Measurements from ENCODE around the gene URM1.

Gene URM1

DNA sequence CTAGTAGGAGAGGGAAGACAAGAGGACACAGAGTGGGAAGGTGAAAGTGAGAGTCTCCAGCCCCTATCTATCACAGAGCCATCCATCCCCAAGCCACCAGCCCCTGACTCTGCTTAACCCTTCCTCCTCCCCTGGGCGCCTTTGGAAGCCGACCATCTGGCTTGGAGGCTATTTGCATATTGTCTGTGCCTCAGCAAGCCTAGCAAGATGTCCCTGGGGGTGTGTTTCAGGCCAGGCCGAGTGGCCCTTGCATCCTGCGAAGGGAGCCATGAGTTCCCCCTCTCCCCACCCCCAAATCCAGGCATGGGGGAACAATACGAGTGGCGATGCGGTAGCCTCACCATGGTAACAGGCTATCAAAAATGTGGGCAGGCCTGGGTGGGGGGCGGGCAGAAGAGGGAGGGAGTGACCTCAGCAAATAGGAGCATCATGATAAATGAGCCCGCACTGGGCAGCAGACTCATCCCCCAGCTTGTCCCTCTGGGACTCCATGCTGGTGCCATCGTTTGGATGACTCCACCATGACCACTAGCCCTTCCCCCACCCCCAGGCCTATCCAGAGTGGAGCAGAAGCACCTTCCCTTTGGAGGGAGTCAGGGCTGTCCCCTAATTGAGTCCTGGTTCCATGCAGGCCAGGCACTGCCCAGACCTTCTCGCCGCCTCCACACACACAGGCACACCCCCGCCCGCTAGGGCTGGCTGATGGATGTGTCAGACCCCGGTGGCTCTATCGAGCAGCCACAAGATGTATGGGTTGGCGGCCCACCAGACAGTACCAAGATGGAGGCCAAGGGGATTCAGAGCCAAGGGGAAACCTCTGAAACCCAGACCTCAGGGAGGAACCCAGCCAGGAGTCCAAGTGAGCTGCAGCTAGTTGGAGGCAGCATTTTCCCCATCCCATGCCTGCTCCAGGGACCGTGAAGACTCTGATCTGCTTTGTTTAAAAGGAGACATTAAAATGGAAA, 14.6 kb downstream of the URM1 start:
- no peak for DNase-seq (ENCODE audit: low read depth in 2 of 2)

DNA sequence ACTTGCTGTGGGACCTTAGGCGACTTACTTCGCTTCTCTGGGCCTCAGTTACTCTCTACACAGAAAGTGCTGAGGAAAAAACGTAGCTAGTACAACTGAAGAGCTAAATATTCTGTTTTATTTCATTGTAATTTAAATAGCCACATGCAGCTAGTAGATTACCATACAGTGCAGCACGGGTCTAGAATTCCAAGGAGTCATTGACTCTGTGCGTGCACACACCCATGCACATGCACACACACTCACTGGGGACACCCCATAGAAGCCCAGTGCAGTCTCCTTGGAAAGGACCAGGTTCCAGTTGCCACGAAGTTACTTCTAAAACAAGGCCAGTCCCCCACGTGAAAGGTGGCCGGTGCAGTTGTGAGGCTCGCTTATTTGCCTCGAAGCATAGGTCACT, 17.0 kb downstream of the URM1 start:
- no peak for DNase-seq (ENCODE audit: low read depth in 2 of 2)

DNA sequence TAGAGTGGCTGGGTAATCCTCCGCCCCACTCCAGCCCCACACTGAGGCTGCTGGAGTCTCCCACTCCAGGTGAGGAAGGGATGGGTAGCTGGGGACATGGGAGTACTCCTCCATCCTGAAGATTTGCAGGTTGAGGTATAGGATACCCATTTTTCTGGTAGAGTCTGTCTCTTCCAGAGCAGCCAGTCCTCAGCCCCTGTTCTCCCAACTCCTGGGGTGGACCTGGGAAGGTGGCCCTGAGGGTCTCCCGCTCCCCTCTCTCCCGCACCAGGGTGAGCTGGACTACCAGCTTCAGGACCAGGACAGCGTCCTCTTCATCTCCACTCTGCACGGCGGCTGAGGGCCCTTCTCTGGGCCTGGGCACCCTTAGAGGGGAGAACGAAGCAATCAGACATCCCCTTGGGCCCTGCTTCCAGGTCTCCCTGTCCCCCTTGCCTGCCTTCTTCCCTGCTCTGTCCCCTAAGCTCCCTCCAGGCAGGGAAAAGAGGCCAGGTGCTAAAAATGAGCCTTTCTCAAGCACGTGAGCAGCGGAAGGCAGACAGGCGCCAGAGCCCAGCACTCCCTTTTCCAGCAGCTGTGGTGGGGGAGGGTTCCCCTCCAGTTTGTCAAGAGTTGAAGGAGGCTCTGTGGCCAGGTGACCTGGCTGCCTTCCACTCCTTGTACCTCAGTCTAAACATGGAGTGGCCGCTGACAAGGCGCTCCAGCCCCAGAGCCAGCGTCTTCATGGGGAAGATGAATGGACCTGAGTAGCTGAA, 18.4 kb downstream of the URM1 start:
- DNase-seq (ENCODE audit: low read depth in 2 of 2) = no peak

DNA sequence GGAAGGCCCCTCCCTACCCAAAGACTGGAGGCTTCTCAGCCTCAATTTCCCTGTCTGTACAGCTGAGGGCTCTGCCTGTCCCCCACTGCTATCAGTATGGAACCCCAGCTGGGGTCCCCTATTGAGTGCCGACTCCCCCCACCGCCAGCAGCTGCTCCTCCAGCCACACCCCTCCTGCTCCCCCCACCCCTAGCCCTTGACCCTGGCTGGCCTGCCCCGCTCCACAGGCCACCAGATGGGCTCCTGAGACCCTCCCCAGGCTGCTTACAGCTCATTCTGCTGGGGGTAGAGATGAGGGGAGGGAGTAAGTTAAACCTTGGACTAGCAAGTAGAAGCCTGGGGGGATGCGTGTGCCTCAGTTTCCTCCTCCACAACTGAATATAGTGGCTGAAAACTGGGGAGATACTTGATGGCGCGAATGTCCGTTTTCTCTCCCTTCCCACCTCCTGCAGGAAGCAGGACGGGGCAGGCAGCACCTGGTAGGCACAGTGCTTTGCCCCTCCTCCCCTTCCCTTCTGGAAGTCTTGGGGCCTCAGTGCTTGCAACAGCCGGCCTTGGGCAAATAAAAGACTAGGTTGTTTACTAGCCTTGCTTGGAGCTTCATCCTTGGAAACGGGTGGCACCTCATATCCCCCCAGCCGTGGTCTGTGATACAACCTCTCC, 19.1 kb downstream of the URM1 start:
- no peak for DNase-seq (ENCODE audit: low read depth in 2 of 2)

DNA sequence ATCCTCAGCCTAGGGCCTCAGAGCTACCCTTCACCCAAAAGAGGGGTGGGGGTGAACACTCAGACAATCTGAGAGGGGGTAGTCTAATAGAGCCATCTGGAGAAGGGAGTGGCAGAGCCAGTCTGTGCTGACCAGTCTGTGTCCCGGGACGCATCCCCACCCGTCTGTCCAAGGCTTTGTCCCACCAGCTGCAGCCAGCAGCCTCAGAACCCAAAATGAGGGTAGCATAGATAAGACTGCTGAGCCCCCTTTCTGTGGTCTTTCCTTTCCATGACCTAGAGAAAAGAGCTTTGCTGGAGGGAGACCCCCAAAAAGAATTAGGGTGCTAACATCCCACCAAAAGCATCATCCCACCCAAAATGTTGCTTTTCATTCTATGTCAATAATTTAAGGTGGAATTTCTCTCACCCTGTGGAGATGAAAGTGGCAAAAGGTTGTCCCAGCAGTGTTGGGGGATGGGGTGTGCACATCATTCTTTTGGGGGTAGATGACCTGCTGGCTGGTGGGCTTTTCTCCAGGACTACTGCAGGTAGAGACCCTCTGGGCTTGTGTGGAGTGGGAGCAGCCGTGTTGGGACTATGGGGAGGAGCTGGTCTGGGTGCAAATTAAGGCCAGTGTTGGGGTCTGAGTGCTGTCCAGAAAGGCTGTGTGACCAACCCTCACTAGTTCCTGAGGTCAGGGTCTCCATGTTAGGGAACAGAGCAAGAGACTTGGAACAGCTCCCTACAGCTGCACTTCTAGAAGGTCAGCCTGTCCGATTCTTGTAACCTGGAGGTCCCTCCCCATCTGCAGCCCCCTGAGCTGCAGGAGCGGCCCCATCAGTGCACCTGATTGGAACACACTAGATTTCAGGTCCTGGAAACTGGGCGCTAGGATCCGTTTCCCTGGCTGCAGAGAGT, 19.9 kb downstream of the URM1 start:
- DNase-seq (ENCODE audit: low read depth in 2 of 2) = no peak

DNA sequence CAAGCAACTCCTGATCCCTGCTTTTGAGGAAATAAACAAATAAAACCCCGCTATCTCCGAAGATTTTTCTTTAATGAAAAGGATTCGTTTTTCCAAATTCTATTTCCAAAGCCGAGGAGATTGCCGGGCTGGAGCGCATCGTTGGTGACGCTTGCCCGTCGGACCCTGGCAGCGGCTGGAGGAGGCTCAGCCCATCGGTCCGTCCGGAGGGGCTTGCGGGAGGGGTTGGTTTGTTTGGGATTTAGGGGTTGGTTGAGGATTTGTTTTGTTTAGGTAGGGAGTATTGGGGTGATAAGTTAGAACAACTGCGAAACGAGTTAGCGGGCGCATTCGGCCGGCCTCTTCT, 20.8 kb downstream of the URM1 start:
- DNase-seq (ENCODE audit: low read depth in 2 of 2) = no peak

DNA sequence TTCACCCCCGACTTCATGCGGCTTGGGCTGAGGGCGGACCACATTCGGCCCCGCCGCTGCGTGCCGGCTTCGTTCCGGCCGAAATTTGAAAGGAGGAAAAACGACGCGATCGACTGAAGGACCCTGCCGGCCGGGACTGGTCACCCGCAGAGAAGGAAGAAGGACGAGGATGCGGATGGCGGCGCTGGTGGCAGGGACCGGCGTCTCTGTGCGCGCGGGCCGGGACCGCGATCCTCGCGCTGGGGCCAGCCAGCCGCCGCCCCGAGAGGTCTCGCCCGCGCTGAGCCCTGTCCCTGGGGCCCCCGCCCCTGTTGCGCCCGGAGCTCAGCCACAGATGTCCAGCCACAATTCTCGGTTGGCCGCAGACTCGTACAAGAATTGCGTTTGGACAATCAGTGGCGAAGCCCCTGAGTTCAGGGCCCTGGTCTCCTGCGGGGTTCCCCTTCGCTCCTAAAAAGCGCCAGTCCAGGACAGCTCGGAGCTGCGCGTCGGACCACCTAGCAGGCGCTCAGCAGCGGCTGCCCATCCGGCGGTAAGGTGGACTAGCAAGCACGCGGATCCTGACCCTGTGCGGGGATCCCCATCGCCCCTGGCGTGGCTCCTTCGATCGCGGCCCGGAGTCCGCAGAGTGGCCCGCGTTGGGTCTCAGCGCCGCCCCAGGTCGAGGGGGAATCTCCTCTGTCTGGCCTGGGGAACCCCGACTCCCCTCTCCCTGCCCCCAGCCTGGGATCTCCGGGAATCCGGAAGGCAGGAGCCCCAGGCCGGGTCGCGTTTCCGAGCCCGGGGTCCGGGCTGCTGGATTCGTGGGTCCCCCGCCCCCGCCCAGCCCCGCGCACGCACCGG, 21.3 kb downstream of the URM1 start:
- DNase-seq (ENCODE audit: low read depth in 2 of 2) = no peak

DNA sequence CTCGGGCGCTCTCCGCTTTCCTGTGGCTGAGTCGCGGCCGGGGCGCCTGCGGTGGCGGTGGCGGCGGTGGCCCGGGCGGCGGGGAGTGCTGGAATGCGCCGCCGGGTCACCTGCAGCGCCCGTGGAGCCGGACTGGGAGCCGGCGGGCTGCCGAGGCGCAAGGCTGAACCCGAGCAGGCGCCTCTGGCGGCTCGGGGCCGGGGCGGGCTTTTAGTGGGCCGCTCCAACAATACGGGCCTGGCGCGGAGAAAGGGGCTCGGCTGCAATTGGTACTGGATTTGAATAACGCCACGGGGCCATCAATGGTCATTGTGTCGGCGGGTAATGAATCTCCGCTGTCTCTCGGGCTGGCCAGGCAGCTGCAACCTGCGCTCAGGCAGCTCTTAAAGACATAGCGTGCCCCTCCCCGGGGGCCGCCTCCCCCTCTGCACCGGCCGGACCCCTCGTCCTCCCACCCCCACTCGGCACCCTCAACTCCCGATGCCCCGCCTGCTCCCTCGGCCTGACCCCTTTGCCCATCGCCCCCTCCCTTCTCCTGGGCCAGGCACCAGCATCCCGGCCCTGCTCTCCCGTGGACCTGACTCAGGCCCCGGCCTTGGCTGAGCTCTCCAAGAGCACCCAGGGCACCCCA, 22.1 kb downstream of the URM1 start:
- DNase-seq (ENCODE audit: low read depth in 2 of 2) = no peak

DNA sequence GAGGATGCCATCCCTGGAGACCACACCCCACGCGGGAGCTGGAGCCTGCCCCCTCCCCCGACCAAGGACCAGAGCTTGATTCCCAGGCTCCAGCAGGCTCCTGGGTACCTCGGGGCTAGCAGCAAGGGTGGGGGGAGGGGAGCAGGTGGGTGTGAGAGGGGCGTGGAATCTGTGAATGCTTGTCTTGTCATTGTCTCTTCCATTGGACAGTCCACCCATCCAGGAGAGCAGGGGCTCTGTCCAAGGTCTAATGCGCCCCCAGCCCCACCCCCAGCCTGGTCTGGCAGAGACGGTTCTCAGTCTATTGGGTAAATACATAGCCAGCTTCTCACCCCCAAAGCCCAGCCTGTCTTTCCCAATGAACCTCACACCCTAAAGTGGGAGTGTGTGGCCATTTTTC, 22.8 kb downstream of the URM1 start:
- no peak for DNase-seq (ENCODE audit: low read depth in 2 of 2)

DNA sequence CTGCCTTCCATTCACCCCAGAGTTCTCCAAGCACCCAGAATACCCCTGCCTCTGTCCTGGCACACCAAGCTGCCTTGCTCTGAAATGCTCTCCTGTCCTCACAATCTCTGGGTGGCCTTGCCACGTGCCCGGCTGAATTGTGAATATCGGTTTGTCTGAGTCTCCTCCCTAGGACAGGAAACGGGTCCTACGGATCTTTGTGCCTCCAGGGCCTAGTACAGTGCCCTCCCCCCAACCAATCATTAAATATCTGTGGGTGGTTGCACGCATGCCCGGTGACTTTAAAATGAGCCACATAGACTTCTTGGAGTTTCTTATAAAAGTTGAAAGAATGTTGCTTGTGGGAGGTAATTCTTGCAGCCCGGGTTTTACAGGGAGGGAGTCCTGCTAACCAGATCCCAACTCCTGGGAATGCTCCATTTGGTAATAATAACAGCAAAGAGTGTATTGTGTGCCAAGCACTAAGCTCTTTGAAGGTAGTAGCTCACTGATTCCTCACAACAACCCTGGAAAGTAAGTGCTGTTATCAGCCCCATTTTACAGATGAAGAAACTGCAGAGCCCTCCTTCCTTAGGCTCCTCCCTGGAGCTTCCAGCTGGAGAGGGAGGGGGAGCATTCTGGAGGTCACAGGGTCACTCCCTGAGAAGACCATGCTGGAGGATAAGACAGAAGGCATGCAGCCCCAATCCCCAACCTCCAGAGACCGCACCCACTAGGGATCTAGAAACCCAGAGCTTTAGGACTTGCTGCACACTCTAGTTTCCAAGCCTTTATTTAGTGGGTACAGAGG, 23.4 kb downstream of the URM1 start:
- DNase-seq (ENCODE audit: low read depth in 2 of 2) = no peak

DNA sequence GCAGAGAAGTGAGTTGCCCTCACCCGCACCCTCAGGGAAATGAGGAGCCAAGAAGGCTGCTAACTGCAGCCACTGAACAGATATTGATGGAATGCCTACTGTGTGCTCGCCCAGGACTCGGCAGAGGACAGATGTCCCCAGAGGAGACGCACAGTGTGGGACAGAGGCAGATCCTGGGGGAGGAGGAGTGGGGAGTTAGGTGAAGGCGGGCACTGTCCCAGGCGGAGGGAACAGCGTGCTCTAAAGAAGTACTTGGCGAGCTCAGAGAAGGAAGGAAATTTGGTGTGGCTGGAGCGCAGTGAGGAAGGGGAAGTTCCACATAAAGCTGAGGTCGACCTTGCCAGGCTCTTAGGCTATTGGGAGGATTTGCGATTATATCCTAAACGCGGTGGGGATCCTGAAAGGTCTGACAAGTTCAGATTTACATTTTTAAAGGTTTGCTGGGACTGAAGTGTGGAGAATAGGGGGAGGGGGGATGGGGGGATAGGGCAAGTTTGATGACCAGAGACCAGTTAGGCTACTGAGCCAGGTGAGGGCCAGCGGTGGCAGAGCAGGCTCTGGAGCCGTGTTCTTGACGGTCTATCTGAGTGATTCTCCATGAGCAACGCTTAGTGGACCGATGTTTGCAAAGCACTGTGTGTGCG, 25.9 kb downstream of the URM1 start:
- DNase-seq (ENCODE audit: low read depth in 2 of 2) = no peak

DNA sequence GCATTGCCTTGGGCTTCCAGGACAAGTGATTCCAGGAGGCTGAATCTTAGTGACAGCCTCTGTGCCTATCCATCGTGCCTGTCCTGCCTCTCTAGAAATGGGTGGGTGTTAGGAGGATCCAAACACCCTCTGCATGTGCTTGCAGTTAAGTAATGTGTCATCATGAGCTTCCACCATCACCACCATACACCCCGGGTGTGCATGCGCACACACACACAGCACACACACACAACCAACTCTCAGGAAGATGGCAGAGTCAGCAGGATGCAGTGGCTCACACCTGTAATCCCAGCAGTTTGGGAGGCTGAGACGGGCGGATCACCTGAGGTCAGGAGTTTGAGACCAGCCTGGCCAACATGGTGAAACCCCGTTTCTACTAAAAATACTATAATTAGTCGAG, 26.7 kb downstream of the URM1 start:
- no peak for DNase-seq (ENCODE audit: low read depth in 2 of 2)

DNA sequence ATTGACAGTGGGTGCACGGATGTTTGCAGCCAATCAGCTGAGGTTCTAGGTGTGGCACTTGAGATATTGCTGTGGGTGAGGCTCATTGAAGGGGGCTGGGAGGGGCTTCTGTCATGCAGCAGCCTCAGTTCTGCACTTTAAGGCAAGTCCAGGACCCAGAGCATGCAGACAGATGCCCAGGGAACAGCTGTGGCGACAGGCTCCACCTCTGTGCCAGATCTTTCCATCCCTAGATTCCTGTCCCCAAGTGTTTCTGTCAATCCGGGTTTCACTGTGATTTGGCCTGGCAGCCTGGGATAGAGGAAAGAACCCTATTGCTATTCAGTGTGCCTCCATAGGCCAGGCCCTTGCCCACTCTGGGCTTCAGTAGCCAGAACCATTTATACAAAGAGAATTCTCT, 28.7 kb downstream of the URM1 start:
- DNase-seq (ENCODE audit: low read depth in 2 of 2) = no peak

DNA sequence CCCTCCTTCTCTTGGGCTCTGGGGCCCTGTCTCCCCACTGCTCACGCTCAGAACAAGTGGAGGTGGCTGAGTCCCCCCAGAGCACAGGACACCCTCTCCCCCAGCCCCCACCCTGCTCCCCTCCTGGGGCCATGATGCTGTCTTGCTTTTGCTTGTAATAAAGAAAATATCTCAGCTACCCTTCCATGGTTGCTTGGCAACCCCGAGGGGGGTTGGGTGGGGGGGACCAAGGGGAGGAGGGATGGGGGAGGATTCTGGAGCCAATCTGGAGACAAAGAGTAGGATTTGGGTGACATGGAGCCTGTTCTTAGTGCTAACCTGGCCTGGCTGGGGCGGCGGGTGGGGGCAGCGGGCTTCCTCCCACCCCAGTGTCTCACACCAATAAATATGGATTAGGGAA, 33.4 kb downstream of the URM1 start:
- DNase-seq (ENCODE audit: low read depth in 2 of 2) = no peak

DNA sequence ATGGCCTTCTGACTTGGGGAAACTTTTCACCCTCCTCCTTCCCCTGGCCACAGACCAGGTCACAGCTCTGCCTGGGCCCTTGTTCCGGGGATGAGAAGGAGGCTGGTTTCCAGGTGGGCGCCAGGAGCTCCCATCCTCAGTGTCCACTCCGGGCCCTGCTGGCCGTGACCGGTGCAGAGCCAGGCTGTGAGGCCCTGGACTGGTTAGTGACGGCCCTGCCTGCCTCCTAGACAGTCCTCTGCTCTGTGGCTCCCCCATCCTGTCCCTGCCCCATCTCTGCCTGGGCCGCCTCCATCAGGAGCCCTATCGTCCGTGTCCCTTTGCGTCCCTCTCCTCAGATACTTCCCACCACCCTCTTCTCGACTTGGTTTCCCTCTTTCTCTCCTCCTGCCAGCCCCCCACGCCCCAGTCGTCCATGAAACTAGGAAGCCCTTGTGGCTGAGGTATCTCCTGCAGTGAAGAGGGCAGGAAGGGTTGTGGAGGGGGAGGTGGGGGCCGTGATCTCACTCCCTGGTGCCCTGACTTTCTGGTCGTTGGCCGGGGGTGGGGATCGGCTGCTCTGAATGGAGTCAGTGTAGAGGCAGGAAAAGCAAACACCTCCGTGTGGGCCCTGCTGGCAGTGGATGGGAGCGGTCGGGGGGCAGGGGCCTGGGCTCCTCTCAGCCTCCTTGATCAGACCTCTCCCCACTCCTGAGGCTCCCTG, 34.1 kb downstream of the URM1 start:
- no peak for DNase-seq (ENCODE audit: low read depth in 2 of 2)

DNA sequence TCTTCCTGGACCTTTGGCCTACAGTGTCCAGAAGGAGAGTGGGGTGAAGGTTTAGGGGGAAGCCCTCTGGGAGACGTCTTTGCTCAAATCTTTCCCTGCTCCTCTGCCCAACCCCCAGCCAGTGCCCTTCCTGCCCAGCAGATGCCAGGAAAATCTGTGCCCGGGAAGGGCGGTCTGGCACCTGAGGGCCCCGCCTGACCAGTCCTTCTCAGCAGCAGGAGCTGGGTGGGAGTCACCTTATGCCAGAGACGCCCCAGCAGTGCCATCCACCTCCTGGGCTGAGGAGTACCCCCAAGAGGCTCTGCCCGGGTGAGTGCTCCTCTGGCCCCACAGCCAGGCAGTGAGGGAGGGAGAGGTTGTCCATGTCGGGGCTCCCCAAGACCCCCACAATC, 34.6 kb downstream of the URM1 start:
- DNase-seq (ENCODE audit: low read depth in 2 of 2) = no peak

DNA sequence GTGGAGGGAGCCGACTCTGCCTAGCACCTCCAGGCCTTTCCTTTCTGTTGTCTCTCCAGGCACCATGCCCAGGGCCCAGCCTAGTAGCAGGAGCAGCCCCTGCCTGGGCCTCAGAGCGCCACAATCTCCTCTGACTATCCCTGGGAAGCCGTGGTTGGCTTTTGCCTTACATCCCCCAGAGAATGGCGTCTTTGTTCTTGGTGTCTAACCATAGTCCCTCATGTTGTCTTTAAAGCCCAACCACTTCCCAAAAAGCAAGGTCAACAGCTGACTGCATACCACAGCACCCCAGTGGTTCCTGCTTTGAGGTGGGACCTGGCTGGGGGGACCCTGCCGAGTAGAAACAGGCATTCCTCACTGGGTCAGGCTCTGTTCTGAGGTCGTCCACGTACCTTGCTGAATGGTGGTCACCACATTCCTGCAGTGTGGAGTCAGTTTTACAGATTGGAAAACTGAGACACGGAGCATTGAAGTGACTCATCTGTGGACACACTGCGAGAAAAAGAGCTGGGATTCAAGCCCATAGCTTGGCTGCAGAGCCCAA, 35.7 kb downstream of the URM1 start:
- no peak for DNase-seq (ENCODE audit: low read depth in 2 of 2)

DNA sequence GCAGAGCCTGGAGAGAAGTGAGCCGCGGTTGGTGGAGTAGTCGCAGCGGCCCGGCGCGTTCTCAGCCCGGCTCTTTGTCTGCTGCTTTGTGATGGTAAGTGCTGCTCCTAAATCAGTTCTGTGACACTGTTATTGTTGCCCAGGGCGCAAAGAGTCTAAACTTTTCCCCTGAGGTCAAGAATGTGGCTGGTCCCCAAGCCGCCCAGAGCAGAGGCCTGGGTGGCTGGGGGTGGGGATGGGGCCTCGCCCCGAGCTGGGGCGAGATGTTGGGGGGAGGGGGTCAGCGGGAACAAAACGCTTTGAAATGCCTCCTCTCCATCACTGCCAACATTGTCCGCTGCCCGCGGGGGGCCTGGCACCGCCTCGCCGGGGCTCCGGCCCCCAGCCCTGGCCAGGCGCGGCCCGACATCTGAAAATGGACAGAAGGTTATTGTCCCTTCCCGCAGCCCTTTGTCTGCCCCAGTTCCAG, 37.8 kb downstream of the URM1 start:
- DNase-seq (ENCODE audit: low read depth in 2 of 2) = no peak

Data from stimulated activated CD4-positive, alpha-beta T cell treated with anti-CD3 and anti-CD28 coated beads, Interleukin-1b, Interleukin-23, amount 100 ng/mL, for 4 hours (primary cell).